Inferior parietal cortex (tissue), 1 donor: ENCODE data around the gene SDR39U1.

ENCODE experiments used
- DNase-seq: peaks from one replicate; pipeline ENCODE4 v3.0.0-alpha.2; 2016; ENCODE audit errors: extremely low spot score

Gene SDR39U1

DNA sequence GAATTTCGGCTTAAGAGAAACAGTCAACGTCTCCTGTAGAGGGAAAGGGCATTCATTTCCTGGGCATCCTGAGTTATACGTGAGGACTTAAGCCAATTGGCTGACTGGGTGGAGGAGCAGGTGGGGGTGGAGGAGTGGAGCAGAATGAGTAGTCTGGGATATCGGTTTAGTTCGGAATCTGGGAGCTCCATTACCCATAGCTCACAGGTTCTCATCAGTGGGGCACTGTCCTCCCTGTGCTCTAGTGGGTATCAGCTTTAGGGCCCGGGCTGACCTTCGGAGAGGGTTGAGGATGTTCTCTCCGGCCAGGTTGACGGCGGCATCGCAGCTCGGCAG, 704 bp downstream of the SDR39U1 start:
- DNase-seq, result no peak

DNA sequence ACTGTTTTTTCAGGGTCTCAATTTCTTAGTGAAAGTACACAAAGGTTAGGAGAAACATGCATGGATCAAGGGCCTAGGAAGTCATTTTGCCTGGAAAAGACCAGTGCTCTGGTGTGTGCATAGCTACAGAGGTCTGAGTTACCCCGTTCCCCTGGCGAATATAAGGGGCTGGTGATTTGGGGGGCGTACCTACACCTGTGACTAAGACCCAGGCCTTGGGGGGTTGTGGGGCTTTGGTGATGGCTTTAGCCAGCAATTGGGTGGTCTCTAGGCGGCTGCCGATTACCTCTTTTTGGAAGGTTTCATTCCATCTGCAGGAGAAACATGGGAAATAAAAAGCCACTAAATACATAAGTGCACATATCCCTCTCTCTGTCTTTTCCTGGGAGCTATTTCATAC, 1.1 kb downstream of the SDR39U1 start:
- DNase-seq, result no peak

DNA sequence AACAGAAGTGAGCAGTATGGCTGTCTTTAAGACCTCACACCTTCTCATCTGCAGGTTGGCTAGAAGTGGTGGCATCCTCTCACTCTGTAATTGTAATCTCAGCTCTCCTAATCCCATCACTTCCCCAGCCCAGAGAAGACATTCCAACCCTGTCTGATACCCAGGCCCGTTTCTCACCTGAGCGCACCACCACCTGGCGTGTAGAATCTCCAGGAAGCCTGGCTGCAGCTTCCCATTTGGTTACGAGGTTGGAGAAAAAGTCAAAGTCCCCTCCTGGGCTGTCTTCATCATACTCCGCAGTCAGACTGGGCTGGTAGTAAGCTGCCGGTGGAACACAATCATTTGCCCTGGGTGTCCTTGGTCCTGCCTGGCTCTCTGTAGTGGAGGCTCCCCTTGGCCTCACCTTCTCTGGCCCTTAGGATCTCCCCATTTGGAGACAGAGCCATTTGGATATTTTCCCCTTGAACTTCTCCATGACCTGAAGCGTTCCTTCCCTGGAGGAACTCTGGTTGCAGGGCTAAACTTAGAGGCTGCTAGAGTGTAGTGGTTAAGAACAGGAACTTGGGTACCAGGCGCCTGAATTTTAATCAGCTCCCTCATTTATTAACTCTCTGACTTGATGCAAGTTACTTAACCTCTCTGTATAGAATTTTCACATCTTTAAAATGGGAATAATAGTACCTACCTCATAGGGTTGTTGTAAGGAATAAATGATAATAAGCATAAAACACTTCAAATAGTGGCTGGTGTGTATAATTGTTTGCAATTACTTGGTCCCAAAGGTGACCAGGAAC, 1.8 kb downstream of the SDR39U1 start:
- DNase-seq, result no peak

DNA sequence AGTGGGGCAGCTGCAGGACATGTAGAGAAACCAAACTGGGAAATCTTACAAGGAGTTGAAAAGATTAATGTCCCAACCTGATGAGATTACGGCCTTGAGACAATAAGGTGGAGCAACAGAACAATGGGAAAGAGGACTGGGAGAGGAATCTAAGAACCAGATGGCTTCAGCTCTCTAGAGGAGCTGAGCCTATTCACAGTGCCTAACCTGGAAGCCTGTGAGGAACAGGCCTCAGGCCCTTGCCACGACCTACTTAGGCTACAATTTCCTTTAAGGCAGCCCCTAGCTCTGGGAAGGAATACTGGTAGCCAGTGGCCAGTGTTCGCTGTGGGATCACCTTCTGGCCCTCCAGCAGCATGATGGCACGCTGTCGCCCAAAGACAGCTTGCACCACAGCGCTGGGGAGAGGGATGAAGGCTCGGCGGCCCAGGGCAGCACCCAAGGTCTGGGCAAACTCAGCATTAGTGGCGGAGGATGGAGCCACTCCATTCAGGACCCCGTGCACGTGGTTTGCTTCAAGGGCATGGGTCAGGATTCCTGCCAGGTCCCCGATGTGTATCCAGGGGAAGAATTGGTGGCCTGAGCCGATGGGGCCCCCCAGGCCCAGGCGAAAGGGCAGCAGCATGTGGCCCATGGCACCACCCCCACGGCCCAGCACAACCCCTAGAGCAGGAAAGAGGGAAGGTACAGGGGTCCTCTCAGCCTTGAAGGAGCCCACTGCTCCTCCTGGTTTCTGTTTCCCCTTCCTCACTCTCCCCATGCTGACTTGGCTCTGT, 2.6 kb downstream of the SDR39U1 start:
- DNase-seq, result no peak

DNA sequence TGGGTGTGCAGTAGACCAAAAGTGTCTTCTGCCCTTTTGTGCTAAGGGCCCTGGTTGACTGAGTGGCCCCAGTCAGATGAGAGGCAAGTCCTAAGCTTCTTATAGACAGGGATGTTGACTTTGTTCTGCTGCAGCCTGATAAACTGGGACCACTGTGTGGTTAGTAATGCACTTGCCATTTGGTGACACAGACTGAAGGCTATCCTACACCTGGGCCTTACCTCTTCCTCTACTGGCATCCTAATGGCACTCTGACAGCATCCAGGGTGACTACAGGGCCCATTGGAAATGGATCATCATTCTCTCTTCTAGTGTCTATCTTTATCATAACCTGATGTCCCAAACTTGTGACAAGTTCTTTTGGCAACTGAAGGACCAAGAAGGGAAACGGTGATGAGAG, 3.3 kb downstream of the SDR39U1 start:
- no peak for DNase-seq

DNA sequence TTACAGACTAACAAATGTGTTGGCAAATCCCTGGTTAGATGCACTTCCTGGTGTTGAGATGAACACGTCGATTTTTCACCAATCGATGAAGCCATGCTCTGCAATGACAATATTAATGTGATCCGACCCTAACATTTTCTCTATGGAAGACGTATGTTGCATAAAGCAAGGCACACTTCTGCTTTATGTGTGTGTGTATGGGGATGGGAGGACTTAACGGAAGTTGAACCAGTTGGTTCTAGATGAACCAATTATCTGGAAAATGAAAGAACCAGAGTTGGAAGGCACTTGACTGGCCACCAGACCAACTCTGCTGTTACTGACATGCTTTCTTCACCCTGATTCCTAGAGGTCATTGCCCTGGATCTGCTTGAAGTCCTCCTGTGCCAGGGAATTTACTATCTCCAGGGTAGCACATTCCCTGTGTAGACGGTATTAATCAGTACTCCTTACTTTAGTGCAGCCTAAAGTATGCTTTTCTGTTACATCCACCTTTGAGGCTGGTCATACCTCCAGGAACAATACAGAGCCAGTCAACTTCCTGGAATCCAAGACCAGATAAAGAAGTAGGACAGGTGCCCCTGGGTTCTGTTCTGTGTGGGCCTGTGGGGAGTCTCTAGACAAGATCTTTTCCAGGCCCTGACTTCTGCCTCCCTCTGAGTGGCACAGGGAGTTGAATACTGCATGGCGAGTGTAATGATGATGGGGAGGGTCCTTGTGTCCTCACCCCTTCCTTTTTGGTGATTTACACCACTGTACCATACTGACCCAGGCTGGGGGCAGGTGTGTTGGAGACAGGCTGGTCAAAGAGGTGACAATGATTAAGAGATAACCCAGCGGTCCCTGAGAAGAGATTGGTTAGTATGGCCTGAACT, 4.1 kb downstream of the SDR39U1 start:
- DNase-seq, result no peak

DNA sequence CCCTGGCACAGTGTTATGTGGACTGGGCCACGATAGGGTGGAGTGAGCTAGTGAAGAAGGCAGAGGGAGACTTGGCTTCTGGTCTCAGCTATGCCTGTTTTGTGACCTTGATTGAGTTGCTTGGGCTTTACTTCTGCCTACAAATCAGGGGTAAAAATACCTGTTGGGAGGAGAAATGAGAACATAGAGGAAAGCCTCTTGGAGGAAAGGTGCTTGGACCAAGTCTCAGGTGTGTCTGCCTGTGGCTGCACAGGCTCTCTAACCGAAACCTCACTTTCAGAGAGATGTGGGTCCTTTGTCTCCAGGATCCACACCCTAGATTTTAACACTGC, 4.9 kb downstream of the SDR39U1 start:
- DNase-seq, result no peak

DNA sequence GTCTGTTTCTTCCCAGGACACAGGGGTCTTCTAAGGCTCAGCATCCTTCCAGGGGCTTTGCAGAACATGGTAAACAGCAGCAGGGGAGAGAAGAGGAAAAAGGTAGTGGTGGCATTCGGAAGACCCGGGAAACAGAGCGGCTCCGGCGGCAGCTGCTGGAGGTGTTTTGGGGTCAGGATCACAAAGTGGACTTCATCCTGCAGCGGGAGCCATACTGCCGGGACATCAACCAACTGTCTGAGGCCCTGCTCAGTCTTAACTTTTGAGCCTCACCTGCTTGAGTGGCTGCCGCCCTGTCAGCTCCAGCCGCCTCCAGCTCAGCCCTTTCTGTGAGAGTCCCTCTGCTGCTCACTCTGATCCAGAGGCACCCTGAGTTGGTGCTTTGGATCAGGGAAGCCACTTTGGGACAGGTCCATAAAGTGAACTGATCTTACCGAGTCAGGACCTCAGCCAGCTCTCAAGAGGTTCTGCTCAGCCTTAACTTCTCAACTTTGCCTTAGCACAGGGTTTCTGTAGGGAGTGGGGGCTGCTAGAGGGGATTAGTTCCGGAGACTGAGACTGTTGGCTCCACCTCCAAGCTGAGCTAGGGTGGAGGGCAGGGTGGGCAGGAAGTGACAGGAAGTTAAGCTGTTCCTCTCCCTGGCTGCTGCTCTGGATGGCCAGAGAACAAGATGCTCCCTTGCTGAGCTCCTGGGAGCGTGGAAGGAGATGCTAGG, 5.4 kb downstream of the SDR39U1 start:
- DNase-seq, result no peak

DNA sequence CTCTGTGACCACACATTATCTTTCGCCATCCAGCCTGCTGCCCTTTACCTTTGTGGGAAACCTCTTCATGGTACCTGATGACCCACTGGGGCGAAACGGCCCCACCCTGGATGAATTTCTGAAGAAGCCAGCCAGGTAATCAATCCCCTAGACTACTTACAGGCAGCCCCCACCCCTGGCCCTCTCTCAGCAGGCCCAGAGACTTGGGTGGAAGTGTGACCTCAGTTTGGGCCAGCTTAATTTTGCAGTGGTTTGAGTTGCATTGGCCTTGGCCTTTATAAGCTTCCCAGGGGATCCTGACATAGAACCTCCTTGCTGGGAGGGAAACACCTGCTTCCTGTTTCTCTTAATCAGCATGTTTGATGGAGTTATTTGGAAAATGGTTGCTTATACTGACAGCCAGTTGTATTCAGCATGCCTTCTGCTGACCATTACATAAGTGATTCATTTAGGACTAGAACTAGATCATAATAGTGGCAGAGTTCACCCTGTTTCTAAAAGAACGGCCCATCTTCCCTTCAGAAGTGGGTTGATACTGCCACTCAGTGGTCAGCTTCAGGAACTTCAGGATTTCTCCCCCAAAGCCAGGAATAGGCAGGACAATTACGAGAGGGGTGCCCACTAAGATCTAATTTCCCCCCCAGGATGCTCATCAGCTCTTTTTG, 6.1 kb downstream of the SDR39U1 start:
- peak; percentile 89 for DNase-seq

DNA sequence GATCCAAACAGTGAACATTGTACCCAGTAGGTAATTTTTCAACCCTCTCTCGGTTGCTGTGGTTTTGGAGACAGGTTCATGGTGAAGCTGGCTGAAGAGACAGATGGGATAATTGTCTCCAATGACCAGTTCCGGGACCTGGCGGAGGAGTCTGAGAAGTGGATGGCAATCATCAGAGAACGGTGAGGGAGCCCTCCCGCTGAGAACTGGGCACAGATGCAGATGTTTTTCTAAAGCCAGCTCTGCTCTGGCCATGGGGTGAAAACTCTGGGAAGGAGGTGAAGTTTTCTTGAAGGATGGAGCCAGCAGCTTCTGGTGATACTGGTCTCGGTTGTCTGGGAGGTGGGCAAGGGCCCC, 6.6 kb downstream of the SDR39U1 start:
- no peak for DNase-seq

DNA sequence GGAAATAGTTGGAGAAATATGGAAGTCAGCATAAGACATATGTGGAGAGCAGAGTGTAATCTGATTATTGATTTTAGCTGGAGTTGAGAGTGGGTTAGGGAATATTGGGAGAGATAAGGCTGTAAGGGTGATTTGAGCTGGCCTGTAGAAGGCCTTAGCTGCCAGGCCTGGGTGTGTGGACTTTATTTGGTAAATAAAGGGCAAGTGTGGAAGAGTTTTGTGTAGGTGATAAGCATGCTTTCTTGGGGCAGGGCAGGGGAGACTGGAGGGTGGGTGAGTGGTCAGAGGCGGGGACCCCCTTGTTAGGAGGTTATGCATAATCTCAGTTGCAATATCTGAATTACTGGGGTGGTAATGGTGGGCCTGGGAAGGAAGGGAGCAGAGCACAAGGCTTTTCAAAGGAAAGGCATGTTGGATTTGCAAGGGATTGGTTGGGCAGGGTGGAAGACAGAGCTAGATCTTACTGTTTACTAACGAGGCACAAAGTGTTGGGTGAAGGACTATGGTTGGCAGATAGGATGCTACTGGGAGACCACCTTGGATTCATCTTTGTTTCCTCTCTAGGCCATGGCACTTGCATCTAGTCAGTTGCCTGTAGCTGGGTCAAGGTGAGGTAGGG, 7.3 kb downstream of the SDR39U1 start:
- DNase-seq, result no peak

DNA sequence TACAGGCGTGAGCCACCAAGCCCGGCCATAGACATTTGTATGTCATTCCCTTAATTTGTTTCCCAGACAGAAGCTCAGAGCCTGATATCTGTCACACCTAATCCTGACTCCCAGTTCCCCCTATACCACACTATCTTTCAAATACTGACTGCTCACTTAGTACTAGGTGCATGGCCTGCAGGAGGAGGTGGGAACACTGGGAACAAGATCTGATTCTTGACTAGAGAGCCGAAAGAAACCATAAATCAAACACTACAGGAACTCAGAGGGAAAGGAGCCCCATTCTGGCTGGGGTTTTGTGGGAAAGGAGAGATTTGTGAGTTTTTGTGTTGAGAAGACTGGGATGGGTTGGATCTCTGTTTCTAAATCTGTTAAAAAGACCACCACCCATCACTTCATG, 7.9 kb downstream of the SDR39U1 start:
- DNase-seq, result no peak

DNA sequence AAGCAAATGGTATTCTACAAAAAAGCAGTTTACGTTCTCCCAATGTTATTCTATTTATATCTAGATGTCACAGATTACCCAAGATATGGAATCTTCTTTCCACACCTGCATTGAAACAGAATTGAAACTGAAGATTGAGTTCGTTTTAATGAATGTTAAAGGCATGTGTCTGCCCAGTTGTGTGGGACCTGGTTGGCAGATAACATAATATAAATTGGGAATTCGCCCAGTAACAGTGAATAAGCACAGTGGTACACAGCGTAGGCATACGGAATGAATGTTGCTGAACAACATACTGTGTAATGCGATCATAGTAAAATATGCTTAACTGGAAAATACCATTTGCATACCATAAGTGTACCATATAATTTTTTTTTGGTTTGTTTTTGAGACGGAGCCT, 8.5 kb downstream of the SDR39U1 start:
- DNase-seq, result no peak

DNA sequence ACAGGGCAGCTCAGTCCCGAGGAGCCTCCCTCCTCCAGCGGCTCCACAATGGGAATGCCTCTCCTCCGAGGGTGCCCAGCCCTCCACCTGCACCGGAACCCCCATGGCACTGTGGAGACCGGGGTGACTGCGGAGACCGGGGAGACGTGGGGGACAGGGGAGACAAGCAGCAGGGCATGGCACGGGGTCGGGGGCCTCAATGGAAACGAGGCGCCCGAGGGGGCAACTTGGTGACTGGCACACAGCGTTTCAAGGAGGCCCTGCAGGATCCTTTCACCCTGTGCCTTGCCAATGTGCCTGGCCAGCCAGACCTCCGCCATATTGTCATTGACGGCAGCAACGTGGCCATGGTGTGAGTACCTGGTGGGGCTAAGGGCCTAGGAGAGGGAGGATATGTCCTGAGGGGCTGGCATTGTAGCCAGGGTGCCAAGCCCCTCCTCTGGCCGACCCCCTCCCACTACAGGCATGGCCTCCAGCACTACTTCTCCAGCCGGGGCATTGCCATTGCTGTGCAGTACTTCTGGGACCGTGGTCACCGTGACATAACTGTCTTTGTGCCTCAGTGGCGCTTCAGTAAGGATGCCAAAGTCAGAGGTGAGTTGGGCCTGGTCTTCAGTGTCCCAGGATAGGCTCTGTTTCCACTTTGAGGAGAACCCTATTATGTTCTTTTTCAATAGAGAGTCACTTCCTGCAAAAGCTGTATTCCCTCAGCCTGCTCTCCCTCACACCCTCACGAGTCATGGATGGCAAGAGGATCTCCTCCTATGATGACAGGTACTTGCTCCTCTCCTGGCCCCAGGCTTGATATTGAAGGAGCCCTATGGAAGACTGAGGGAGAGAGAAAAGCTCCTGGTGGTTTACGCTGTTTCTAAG, 10.1 kb downstream of the SDR39U1 start:
- DNase-seq, result no peak

DNA sequence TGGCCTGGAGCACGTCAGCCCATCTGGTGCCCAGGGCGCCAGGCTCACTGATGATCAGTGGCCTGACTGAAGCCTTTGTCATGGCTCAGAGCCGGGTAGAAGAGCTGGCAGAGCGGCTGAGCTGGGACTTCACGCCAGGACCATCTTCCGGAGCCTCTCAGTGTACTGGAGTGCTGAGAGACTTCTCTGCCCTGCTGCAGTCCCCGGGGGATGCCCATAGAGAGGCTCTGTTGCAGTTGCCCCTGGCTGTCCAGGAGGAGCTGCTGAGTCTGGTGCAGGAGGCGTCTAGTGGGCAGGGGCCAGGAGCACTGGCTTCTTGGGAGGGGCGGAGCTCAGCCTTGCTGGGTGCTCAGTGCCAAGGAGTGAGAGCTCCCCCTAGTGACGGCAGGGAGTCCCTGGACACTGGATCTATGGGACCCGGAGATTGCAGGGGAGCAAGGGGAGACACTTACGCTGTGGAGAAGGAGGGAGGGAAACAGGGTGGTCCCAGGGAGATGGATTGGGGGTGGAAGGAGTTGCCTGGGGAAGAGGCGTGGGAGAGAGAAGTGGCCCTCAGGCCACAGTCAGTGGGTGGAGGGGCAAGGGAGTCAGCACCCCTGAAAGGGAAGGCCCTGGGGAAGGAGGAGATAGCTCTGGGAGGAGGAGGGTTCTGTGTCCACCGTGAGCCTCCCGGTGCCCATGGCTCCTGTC, 10.9 kb downstream of the SDR39U1 start:
- peak; percentile 76 for DNase-seq

DNA sequence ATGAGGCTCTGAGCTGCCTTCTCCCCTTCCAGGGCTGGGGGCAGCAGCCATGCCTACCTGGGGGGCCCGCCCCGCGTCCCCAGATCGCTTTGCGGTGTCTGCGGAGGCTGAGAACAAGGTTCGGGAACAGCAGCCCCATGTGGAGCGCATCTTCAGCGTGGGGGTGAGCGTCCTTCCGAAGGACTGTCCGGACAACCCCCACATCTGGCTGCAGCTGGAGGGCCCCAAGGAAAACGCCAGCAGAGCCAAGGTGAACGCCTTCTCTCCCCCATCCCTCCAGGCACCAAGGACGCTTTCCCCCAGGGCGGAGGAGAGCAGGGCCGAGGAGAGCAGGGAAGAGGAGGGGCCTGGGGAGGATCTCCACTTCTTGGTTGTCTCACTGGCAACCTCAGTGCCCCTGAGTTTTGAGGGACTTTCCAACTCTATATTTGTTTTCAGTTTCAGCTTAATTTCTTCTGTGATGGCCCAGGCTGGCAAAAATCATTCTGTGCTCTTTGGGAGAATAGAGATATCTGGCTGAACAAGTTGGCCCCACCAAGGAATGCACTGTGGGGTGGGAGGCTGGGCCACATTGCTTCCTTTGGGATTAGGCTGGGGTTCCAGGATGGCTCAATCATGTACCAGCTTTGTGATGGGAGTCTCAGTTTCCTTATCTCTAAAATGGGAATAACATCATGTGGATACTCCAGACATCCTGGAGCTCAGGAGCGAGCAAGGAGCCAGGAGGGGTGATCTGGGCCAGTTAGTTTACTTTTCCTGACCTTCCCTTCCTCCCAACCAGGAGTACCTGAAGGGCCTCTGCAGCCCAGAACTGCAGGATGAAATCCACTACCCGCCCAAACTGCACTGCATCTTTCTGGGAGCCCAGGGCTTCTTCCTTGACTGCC, 11.7 kb downstream of the SDR39U1 start:
- no peak for DNase-seq

DNA sequence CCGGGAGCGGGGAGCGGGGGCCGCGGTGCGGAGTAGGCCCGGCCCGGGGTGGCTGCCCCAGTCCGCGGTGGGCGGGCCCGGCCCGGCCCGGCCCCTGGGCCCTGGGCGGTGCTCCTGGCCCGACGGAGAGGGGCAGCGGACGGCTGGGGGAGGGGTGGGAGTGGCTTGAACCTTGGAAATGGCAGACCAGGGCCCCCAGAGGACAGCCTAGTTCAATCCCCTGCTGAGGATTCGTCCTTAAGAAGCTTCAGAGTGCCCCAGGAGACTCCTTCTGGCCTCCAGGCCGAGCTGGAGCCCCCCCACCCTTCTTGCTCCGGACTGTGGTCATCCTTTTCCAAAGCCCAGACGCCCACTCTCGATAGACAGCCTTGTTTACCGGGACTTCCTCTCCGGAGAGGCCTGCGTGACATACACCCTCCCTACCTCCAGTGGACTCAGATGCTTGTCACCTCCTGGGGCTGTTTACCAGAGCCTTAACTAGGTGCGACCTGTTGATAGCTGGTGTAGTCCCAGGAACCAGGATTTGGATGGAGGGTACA, 12.4 kb downstream of the SDR39U1 start:
- no peak for DNase-seq
